ENCODE results near the gene KCNAB1. TPM values are rescaled to one million over a fixed set of nuclear protein-coding genes. Genes with fewer than 3 reads are reported as not detected.

KCNAB1 gene
- polyA plus RNA-seq, 1 donor (not counting 4 experiments of a cell fraction or from before 2014, with no cell fraction given) = 0.03 TPM

DNA sequence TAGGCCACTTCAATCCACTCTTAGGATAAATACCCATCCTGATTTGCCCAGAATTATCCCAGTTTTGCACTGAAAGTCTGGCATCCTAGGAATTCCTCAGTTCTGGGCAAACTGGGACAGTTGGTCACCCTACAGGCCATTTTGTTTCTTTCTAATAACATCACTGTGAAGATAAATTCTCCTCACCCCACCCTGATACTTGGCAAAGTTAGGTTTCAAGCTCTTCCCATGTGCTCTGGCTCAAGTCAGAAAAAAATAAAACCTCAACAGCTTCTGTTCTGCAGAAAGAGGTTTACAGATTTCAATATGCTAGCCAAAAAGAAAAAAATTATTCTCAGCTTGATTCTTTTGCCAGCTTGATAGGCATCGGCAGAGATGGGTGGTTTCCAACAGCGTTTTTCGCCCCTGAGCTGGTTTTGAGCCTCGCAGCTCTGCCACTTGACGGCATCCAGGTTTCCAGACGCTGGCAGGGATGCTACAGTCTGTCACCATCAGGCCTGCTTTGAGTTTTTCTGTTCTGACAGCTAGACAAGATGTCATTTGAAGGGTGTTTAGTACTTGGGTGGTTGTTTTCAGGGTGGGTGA, 263.2 kb downstream of the KCNAB1 start:
- Histone ChIP-seq H3K79me2 (ENCODE audit: control insufficient read depth, insufficient read depth, low read length) (no peaks in the 10 kb centered on the region), H3K9me1 (ENCODE audit: control insufficient read depth, extremely low read depth, insufficient read depth, low read length) (no peaks in the 10 kb centered on the region), H3K9me3 (ENCODE audit: control insufficient read depth, low read depth, low read length) (no peaks in the 10 kb centered on the region), H3K4me2 (ENCODE audit: control insufficient read depth, extremely low read depth, insufficient read depth, low read depth, low read length) (no peak overlapping the region), H2AFZ (ENCODE audit: control insufficient read depth, low read length) (no peak overlapping the region), H3K27me3 (ENCODE audit: control insufficient read depth, extremely low read depth, insufficient read depth, low read length) (peaks cover 10% of the 10 kb centered on the region), H3K36me3 (ENCODE audit: control insufficient read depth in 2 of 2, extremely low read depth in 1 of 2, insufficient read depth in 2 of 2, low read length in 2 of 2) (no peaks in the 10 kb centered on the region), H3K27ac (ENCODE audit: control insufficient read depth, insufficient read depth, low read length) (no peak overlapping the region), H3K4me3 (ENCODE audit: control insufficient read depth in 2 of 3, extremely low read depth in 1 of 3, insufficient read depth in 2 of 3, low read depth in 1 of 3, low read length in 3 of 3) (no peak overlapping the region), H3K9ac (ENCODE audit: control insufficient read depth, extremely low read depth, insufficient read depth, low read length) (no peak overlapping the region), H4K20me1 (ENCODE audit: control insufficient read depth, extremely low read depth, insufficient read depth, low read length) (no peaks in the 10 kb centered on the region), H3K4me1 (ENCODE audit: control insufficient read depth, extremely low read depth, insufficient read depth, low read length) (no peaks in the 10 kb centered on the region)
- no peak for TF ChIP-seq EZH2 (IDR thresholded peaks at IDR 0.05; ENCODE audit: low read length)
- TF ChIP-seq, protein P1, sequence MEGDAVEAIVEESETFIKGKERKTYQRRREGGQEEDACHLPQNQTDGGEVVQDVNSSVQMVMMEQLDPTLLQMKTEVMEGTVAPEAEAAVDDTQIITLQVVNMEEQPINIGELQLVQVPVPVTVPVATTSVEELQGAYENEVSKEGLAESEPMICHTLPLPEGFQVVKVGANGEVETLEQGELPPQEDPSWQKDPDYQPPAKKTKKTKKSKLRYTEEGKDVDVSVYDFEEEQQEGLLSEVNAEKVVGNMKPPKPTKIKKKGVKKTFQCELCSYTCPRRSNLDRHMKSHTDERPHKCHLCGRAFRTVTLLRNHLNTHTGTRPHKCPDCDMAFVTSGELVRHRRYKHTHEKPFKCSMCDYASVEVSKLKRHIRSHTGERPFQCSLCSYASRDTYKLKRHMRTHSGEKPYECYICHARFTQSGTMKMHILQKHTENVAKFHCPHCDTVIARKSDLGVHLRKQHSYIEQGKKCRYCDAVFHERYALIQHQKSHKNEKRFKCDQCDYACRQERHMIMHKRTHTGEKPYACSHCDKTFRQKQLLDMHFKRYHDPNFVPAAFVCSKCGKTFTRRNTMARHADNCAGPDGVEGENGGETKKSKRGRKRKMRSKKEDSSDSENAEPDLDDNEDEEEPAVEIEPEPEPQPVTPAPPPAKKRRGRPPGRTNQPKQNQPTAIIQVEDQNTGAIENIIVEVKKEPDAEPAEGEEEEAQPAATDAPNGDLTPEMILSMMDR (optimal IDR thresholded peaks at IDR 0.05 in 1 of 3, IDR thresholded peaks at IDR 0.05 in 1 of 3, conservative IDR thresholded peaks at IDR 0.05 in 1 of 3; ENCODE audit: extremely low read depth in 1 of 3, insufficient read depth in 2 of 3, low read length in 3 of 3) = no peak
- dilution Hi-C loops (cut with MboI; ENCODE audit: extremely low pct_ligation_motif_present, low sequenced_read_pairs) = no loop called here
- FAIRE-seq (no peak), DNase-seq (ENCODE audit: low read depth, low spot score) (no peak)

DNA sequence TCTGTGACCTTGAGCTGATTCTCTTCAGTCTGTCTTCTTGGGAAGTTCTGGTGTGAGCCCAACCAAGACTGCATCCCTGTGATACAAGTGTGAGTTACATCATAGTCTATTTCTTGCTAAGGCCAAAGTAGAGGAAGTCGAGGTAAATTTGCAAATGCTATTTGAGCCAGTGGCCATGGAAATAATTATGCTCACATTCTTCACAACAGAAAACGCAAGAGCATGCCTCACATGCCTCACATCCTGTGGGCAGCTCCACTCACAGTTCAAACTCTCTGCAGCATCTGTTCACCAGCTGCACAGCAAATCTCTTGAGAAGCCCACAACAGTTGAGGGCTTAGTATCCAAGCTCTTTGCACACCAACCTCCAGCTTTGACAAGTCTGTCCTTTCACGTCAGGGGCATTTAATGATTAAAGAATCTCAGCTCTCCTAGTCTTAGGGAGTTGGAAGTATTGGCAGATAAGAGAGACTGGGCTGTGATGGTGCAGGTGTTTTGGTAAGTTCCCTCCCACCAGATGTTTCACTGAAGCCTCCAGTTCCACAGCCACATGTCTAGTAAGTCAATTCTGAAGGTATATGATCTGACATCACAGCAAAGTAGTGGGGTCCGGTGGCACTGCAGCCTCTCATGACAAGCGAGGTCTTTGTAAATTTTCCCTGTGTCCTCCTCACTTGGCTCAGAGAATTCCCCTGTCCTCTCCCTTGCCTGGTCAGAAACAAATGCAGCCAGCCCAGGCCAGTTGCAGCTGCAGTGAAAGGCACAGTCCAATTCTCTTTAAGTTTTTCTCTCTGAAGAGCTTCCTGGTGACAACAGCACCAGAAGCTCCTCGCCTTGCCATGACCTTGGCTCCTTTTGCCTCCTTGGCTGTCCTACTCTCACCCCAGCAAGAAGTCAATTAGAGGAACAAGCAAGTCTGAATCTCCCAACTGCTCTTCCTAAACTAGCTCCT, 268.4 kb downstream of the KCNAB1 start:
- H3K79me2 ChIP-seq (ENCODE audit: control insufficient read depth, insufficient read depth, low read length) = no peaks in the 10 kb centered on the region
- H3K36me3 ChIP-seq (ENCODE audit: control insufficient read depth in 2 of 2, extremely low read depth in 1 of 2, insufficient read depth in 2 of 2, low read length in 2 of 2) = no peaks in the 10 kb centered on the region
- H3K9me1 ChIP-seq (ENCODE audit: control insufficient read depth, extremely low read depth, insufficient read depth, low read length) = no peaks in the 10 kb centered on the region
- H3K4me1 ChIP-seq (ENCODE audit: control insufficient read depth, extremely low read depth, insufficient read depth, low read length) = no peaks in the 10 kb centered on the region
- H3K27me3 ChIP-seq (ENCODE audit: control insufficient read depth, extremely low read depth, insufficient read depth, low read length) = peaks cover 10% of the 10 kb centered on the region
- no peak for FAIRE-seq
- H2AFZ ChIP-seq (ENCODE audit: control insufficient read depth, low read length) = no peak overlapping the region
- TF ChIP-seq, protein P1 (optimal IDR thresholded peaks at IDR 0.05 in 1 of 3, IDR thresholded peaks at IDR 0.05 in 1 of 3, conservative IDR thresholded peaks at IDR 0.05 in 1 of 3; ENCODE audit: extremely low read depth in 1 of 3, insufficient read depth in 2 of 3, low read length in 3 of 3) = no peak
- TF ChIP-seq EZH2 (IDR thresholded peaks at IDR 0.05; ENCODE audit: low read length) = no peak
- H3K4me2 ChIP-seq (ENCODE audit: control insufficient read depth, extremely low read depth, insufficient read depth, low read depth, low read length) = no peak overlapping the region
- H3K4me3 ChIP-seq (ENCODE audit: control insufficient read depth in 2 of 3, extremely low read depth in 1 of 3, insufficient read depth in 2 of 3, low read depth in 1 of 3, low read length in 3 of 3) = no peak overlapping the region
- no peak overlapping the region for H3K27ac ChIP-seq (ENCODE audit: control insufficient read depth, insufficient read depth, low read length)
- no peaks in the 10 kb centered on the region for H4K20me1 ChIP-seq (ENCODE audit: control insufficient read depth, extremely low read depth, insufficient read depth, low read length)
- no peaks in the 10 kb centered on the region for H3K9me3 ChIP-seq (ENCODE audit: control insufficient read depth, low read depth, low read length)
- H3K9ac ChIP-seq (ENCODE audit: control insufficient read depth, extremely low read depth, insufficient read depth, low read length) = no peak overlapping the region
- dilution Hi-C loops (cut with MboI; ENCODE audit: extremely low pct_ligation_motif_present, low sequenced_read_pairs) = no loop called here
- DNase-seq (ENCODE audit: low read depth, low spot score) = no peak

All from keratinocyte (primary cell).